RWPE2 (cell line): ENCODE data around the gene NOTUM.
"Not testable (repeated sequence)": the region's sequence is repeated elsewhere in the genome, so short reads cannot be mapped to it uniquely, and the experiment has no call there.

Source experiments
- ATAC-seq: fragments of 200-7000 bp; cut with Tn5 transposase; 3 replicates; pipeline ENCODE4 v1.9.1; 2021; ENCODE audit warnings: low read depth
- DNase-seq: peaks from one replicate; pipeline ENCODE4 v3.0.0-alpha.2; 2020; ENCODE audit warnings: low spot score
- H3K27ac ChIP-seq: fragments of 450-650 bp; 2 replicates; pipeline ENCODE4 v1.5.1; 2017; ENCODE audit warnings: mild to moderate bottlenecking; ENCODE audit not compliant: poor library complexity, severe bottlenecking
- H3K27me3 ChIP-seq: fragments of 250-450 bp; sonication (Bioruptor Pico); 2 replicates; pipeline ENCODE4 v1.5.1; 2021; ENCODE audit warnings: mild to moderate bottlenecking, moderate library complexity; ENCODE audit not compliant: insufficient read depth, poor library complexity, severe bottlenecking
- H3K36me3 ChIP-seq: fragments of 250-450 bp; sonication (Bioruptor Pico); 2 replicates; pipeline ENCODE4 v1.5.1; 2020; ENCODE audit warnings: low read depth, mild to moderate bottlenecking, moderate library complexity
- H3K4me1 ChIP-seq: fragments of 250-450 bp; sonication (Bioruptor Pico); 2 replicates; pipeline ENCODE4 v1.5.1; 2021; ENCODE audit warnings: mild to moderate bottlenecking, moderate library complexity; ENCODE audit not compliant: insufficient read depth, poor library complexity, severe bottlenecking
- H3K4me3 ChIP-seq: fragments of 250-450 bp; sonication (Bioruptor Pico); 2 replicates; pipeline ENCODE4 v1.5.1; 2021; ENCODE audit warnings: mild to moderate bottlenecking, moderate library complexity; ENCODE audit not compliant: severe bottlenecking
- H3K9me3 ChIP-seq: fragments of 250-450 bp; sonication (Bioruptor Pico); 2 replicates; pipeline ENCODE4 v1.5.1; 2021; ENCODE audit warnings: mild to moderate bottlenecking, moderate library complexity; ENCODE audit not compliant: severe bottlenecking
- TF ChIP-seq, protein P1 (sequence below): fragments of 450-650 bp; IDR thresholded peaks from one replicate; pipeline ENCODE4 v1.5.1; 2017; ENCODE audit warnings: mild to moderate bottlenecking, moderate library complexity; ENCODE audit not compliant: poor library complexity, severe bottlenecking

NOTUM gene

GRCh38 chr17:81983639-81984373 is 22.8 kb upstream of the NOTUM start:
- TF ChIP-seq, protein P1, sequence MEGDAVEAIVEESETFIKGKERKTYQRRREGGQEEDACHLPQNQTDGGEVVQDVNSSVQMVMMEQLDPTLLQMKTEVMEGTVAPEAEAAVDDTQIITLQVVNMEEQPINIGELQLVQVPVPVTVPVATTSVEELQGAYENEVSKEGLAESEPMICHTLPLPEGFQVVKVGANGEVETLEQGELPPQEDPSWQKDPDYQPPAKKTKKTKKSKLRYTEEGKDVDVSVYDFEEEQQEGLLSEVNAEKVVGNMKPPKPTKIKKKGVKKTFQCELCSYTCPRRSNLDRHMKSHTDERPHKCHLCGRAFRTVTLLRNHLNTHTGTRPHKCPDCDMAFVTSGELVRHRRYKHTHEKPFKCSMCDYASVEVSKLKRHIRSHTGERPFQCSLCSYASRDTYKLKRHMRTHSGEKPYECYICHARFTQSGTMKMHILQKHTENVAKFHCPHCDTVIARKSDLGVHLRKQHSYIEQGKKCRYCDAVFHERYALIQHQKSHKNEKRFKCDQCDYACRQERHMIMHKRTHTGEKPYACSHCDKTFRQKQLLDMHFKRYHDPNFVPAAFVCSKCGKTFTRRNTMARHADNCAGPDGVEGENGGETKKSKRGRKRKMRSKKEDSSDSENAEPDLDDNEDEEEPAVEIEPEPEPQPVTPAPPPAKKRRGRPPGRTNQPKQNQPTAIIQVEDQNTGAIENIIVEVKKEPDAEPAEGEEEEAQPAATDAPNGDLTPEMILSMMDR: no peak
- Histone ChIP-seq H3K4me3 (no peak overlapping the region), H3K27ac (no peak overlapping the region), H3K36me3 (peaks cover 24% of the 10 kb centered on the region), H3K9me3 (no peaks in the 10 kb centered on the region), H3K27me3 (no peaks in the 10 kb centered on the region), H3K4me1 (no peaks in the 10 kb centered on the region)
- ATAC-seq: no peak
- no peak for DNase-seq

GRCh38 chr17:81983011-81983638 is 22.1 kb upstream of the NOTUM start:
- Histone ChIP-seq H3K27me3 (no peaks in the 10 kb centered on the region), H3K4me1 (no peaks in the 10 kb centered on the region), H3K9me3 (no peaks in the 10 kb centered on the region), H3K36me3 (peaks cover 24% of the 10 kb centered on the region), H3K27ac (no peak overlapping the region), H3K4me3 (no peak overlapping the region)
- TF ChIP-seq, protein P1: no peak
- no peak for ATAC-seq
- no peak for DNase-seq

DNA sequence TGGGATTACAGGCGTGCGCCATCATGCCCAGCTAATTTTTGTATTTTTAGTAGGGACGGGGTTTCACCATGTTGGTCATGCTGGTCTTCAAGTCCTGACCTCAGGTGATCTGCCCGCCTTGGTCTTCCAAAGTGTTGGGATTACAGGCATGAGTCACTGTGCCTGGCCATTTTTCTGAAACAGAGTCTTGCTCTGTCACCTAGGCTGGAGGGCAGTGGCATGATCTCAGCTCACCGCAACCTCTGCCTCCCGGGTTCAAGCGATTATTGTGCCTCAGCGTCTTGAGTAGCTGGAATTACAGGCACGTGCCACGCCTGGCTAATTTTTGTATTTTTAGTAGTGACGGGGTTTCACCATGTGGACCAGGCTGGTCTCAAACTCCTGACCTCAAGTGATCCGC is 20.5 kb upstream of the NOTUM start:
- not testable (repeated sequence) for ATAC-seq, H3K9me3 ChIP-seq, H3K4me3 ChIP-seq, H3K27me3 ChIP-seq, DNase-seq, H3K27ac ChIP-seq, H3K4me1 ChIP-seq
- peaks cover 24% of the 10 kb centered on the region for H3K36me3 ChIP-seq

DNA sequence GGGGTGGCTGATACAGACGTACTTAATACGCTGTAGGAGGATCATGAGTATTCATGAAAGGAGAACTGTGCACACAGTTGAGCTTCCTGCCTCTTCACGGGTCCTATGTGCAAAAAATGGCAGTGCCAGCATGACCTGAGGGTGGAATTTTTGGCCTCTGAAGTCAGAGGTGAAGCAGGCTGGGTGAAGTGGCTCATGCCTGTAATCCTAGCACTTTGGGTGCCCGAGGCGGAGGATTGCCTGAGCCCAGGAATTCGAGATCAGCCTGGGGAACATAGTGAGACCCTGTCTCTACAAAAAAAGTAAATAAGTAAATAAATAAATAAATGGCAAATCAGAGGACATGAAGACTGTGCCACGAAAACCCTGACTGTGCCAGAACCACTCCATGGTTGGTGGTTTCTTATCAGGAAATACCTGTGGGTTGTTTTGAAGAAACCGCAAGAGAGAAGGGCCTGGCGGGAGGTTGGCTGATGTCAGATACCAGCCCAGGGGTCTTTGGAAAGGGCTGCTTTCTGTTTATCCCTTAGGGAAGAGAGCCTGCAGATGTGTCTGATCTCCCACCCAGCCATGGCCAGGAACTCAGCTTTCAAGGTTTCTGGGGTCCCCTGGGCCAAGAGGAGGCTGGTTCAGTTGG is 19.8 kb upstream of the NOTUM start:
- H3K27ac ChIP-seq: no peak overlapping the region
- DNase-seq (no peak), ATAC-seq (no peak)
- H3K27me3 ChIP-seq: no peaks in the 10 kb centered on the region
- H3K4me3 ChIP-seq: no peak overlapping the region
- H3K36me3 ChIP-seq: peaks cover 24% of the 10 kb centered on the region
- TF ChIP-seq, protein P1: no peak
- no peaks in the 10 kb centered on the region for H3K9me3 ChIP-seq
- no peaks in the 10 kb centered on the region for H3K4me1 ChIP-seq

- H3K9me3 ChIP-seq: no peaks in the 10 kb centered on the region
- H3K4me1 ChIP-seq: no peaks in the 10 kb centered on the region
- H3K27ac ChIP-seq: no peak overlapping the region
- TF ChIP-seq, protein P1: no peak
- no peak for ATAC-seq
- DNase-seq: no peak
- H3K4me3 ChIP-seq: no peak overlapping the region
- H3K36me3 ChIP-seq: peaks cover 18% of the 10 kb centered on the region
- H3K27me3 ChIP-seq: no peaks in the 10 kb centered on the region
These were observed 19.1 kb upstream of the NOTUM start for GRCh38 chr17:81980122-81980521.
